Measurements from ENCODE around the gene TAF1D. TPM values are rescaled to one million over a fixed set of nuclear protein-coding genes. Genes with fewer than 3 reads are reported as not detected.

Gene TAF1D
- total and polyA plus RNA-seq, 2 donors (not counting 3 experiments of a cell fraction or from before 2014, with no cell fraction given): 60.7 to 181 TPM

- FAIRE-seq (no peak), DNase-seq (ENCODE audit: low read depth, low spot score) (no peak)
- dilution Hi-C loops (cut with MboI; ENCODE audit: extremely low pct_ligation_motif_present, low sequenced_read_pairs) (no loop called here), intact Hi-C loops (cut with micrococcal nuclease) (loop anchor here (1.0 to 10.0 kb wide), 3 partner anchors 42 to 549 kb away; partner anchors contain the start of genes C11orf54, CEP295 and TAF1D)
- Histone ChIP-seq H3K4me1 (ENCODE audit: control insufficient read depth, extremely low read depth, insufficient read depth, low read length) (peaks cover 22% of the 10 kb centered on the region), H3K4me3 (replicated peaks in 1 of 3; ENCODE audit: insufficient read depth in 1 of 3, low read depth in 1 of 3, low read length in 3 of 3) (peak overlapping the region; percentile 81 to 96 (median 85)), H3K36me3 (ENCODE audit: control insufficient read depth in 2 of 2, extremely low read depth in 1 of 2, insufficient read depth in 2 of 2, low read length in 2 of 2) (no peaks in the 10 kb centered on the region), H3K79me2 (ENCODE audit: control insufficient read depth, insufficient read depth, low read length) (peaks cover 44% of the 10 kb centered on the region), H2AFZ (ENCODE audit: low read depth, low read length) (peak overlapping the region; percentile 74), H3K27me3 (ENCODE audit: control insufficient read depth in 2 of 2, insufficient read depth in 2 of 2, low read length in 2 of 2) (no peaks in the 10 kb centered on the region), H3K9me3 (replicated peaks; ENCODE audit: control insufficient read depth, insufficient read depth, low read length) (no peaks in the 10 kb centered on the region), H3K9me1 (replicated peaks; ENCODE audit: control insufficient read depth, extremely low read depth, insufficient read depth, low read length) (no peaks in the 10 kb centered on the region), H3K4me2 (ENCODE audit: insufficient read depth, low read length) (peak overlapping the region; percentile 80), H4K20me1 (replicated peaks; ENCODE audit: control insufficient read depth, extremely low read depth, insufficient read depth, low read length) (peaks cover 5% of the 10 kb centered on the region), H3K27ac (ENCODE audit: insufficient read depth, low read depth, low read length) (peak overlapping the region; percentile 87), H3K9ac (replicated peaks; ENCODE audit: extremely low read depth, insufficient read depth, low read length) (peak overlapping the region; percentile 97)
- ChIA-PET POLR2A (interaction anchor here (0.6 to 1.4 kb wide), 8 partner anchors 15 to 710 kb away, joined by 3 to 47 read pairs (median 4); partner anchors contain the start of genes ANKRD49, C11orf54, CEP295 and MRE11), CTCF (interaction anchor here (0.9 to 1.8 kb wide), 9 partner anchors 10 to 1324 kb away, joined by 3 to 16 read pairs (median 6); partner anchors contain the start of genes C11orf54 and TAF1D)
- TSS peak; percentile 63 for BruUV-seq (replicated peaks)
- TF ChIP-seq CTCF (IDR thresholded peaks at IDR 0.05; ENCODE audit: extremely low read depth in 1 of 2, insufficient read depth in 1 of 2, low read depth in 1 of 2, low read length in 2 of 2) (no peak), POLR2A (IDR thresholded peaks at IDR 0.05; ENCODE audit: low read depth, low read length) (no peak), EZH2 (IDR thresholded peaks at IDR 0.05; ENCODE audit: borderline replicate concordance, low read depth, low read length, severe bottlenecking) (no peak), JUN (IDR thresholded peaks at IDR 0.05; ENCODE audit: borderline replicate concordance, insufficient read depth, insufficient read length, low read depth) (no peak), MYC (IDR thresholded peaks at IDR 0.05; ENCODE audit: low read depth, low read length) (no peak), POLR2AphosphoS5 (IDR thresholded peaks at IDR 0.05; ENCODE audit: insufficient read depth, low read depth, low read length) (no peak)
Observed at GRCh38 chr11:93783765-93784144, 42.5 kb upstream of the TAF1D start.
